Adipose tissue (tissue), 3 donors: ENCODE data around the gene NFATC2. TPM values are rescaled to one million over a fixed set of nuclear protein-coding genes. Genes with fewer than 3 reads are reported as not detected.
"Not testable (repeated sequence)": the region's sequence is repeated elsewhere in the genome, so short reads cannot be mapped to it uniquely, and the experiment has no call there.

Source experiments
- H3K27ac ChIP-seq: one replicate; pipeline ENCODE4 v1.5.1; 2013; ENCODE audit warnings: low read depth, low read length
- WGBS, 3 donors: extraction: QIAGEN DNeasy Blood & Tissue Kit; methylation state at CpG; one replicate each; pipeline ENCODE4 v1.1.7; 2013; 5-methylcytosine and 5-hydroxymethylcytosine counted together
- polyA plus RNA-seq, 3 donors: library from polyadenylated mRNA; stranded (reverse); fragments of 200-250 nt; gene quantifications; one replicate each; pipeline ENCODE4 v1.2.3, GENCODE V29; 2013
- donor health status: healthy with polysubstance abuse.
- donor health status: Bipolar disorder and iron deficiency.
- donor health status: healthy.

Gene NFATC2
- polyA plus RNA-seq, 3 donors = 1.0 to 6.8 (median 2.2) TPM

DNA sequence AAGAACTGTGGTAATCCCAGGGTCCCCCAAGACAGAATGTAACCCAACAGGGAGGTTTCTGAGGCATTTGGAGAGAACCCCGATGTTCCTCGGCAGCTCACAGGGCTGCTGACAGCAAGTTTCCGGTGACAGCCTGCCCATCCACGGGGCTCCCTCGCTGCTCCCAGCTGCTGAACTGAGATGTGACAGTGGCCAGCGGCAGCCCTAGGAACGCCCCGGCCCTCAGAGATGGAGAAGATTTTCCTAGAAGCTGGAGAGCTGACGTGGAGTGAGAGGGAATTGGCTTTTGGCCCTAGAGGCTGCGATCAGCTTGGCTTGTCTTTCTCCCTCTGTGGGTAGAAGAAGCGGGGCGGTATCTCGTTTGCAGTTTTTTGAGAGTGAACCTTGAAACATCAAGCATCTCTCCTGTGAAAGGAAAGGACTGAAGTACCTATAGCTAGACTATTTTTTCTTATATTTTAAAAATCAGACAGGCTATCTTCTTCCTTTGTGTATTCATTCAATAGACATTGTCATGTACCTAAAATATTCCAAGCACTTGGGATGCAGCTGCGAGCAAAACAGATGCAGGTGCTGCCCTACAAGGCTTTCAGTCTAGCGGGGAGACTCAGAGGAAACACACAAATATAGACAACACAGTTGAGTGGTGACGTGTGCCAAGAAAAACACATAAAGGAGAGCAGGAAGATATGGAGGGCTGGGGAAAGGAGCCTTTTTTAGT lies 28.4 kb upstream of the NFATC2 start:
- 39 to 56% (median 47%) methylated on average over 16 of the region's 16 CpGs for WGBS, 3 donors
- no peak overlapping the region for H3K27ac ChIP-seq

DNA sequence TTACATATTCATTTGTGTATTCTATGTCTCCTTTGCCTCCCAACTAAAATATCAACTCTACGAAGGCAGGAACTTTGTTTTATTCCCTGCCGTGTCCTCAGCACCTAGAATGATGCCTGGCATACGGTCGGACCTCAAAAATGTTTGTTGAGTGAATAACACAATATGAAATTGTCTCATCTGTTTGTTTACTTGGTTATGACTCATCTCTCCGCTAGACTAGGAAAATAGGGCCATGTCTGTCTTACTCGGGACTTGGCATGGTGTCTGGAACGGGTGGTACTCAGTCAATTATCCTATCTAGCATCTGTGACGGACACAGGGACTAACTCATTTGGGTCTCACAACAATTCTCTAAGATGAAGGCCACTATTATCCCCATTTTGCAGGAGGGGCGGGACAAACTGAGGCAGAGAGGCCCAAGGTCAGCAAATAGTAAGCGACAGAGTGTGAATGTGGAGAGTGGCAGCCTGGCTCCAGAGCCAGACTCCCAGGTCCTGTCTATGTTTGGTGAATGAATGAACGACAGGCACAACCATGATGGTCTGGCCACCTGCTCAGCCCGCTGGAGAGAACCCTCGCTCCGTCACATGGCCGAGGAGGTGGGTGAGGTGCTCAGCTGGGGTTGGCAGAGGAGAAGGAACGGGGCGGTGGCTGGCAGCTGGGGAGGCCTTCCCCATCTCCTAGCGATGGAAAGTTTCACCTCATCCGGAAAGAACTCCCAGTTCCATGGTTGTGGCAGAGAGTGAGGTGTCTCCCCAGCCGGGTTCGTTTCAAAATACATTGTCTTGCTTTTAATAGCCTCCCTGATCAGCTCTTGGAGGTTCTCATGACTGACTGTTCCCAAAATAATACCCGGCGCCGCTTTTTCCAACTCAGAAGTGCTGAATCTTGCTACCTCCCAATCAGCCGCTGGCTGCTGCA lies 27.6 kb upstream of the NFATC2 start:
- 75 to 82% (median 80%) methylated on average over 25 of the region's 25 CpGs for WGBS, 3 donors
- H3K27ac ChIP-seq = no peak overlapping the region

DNA sequence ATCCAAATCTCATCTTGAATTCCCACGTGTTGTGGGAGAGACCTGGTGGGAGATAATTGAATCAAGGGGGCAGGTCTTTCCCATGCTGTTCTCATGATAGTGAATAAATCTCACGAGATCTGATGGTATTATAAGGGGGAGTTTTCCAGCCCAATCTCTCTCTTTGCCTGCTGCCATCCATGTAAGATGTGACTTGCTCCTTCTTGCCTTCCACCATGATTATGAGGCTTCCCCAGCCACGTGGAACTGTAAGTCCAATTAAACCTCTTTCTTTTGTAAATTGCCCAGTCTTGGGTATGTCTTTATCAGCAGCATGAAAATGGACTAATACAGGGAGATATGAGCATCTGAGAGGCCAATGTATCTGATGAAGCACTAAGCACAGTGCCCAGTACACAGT lies 26.0 kb upstream of the NFATC2 start:
- not testable (repeated sequence) for H3K27ac ChIP-seq
- WGBS, 3 donors = 76 to 86% (median 82%) methylated on average over 3 of the region's 3 CpGs

- 87 to 90% (median 88%) methylated on average over 5 of the region's 5 CpGs for WGBS, 3 donors
- no peak overlapping the region for H3K27ac ChIP-seq
Observed at GRCh38 chr20:51567622-51568021, 25.1 kb upstream of the NFATC2 start.

DNA sequence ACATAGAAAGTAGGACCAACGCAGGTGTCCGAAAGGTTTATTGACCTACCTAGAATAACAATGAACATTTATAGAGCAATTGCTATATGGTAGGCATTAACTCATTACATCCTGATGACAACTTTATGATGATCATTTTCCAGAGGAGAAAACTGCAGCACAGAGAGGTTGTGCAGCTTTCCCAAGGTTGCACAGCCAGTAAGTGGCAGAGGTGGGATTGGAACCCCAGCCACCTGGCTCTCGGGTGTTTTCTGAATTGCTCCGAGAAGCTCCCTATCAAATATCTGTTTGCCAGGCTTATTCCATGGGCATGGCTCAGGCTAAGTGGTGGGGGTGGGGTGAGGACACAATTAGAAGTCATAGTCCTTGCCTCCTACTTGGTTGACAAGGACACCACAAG lies 24.1 kb upstream of the NFATC2 start:
- 78 to 93% (median 91%) methylated on average over 4 of the region's 4 CpGs for WGBS, 3 donors
- no peak overlapping the region for H3K27ac ChIP-seq

DNA sequence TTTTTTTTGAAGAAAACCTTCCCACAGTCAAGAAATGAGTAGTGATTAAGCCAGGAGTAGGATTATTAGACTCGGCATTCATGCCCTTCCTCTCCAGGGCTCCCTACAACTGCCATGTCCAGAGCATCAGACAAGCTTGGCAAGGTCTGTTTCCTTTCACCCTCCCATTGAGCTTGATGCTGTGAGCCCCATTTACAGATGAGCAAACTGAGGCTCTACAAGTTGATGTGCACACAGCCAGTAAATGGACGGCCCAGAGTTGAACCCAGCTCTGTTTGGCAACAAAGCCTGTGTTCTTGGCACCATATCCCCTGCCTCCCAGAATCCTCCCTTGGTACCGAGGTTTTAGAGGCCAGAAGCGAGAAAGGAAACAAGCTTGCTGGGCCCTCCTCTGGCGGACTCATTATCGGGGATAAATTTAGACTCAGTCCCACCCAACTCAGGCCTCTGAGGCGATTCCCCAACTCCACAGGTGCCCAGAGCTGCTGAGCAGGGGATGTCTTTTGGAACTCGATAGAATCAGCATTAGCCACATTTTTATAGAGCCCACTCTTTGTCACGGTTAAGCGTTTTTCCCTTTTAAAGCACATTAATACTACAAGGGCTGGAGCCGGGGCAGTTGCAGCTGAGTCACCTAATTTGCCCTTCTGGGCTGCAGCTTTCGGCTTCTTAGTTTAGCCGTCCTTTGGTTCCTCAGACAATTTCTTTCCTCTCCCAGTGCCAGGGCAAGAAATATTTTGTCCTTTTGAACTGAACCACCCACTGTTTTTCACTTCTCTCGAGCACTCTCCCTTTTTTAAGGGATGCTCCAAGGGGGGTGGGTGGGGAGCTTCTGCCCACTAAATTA lies 23.0 kb upstream of the NFATC2 start:
- WGBS, 3 donors = 44 to 68% (median 47%) methylated on average over 14 of the region's 14 CpGs
- H3K27ac ChIP-seq = no peak overlapping the region

- 34 to 39% (median 35%) methylated on average over 15 of the region's 15 CpGs for WGBS, 3 donors
Observed at GRCh38 chr20:51563486-51564332, 21.2 kb upstream of the NFATC2 start.

GRCh38 chr20:51563174-51563485 lies 20.6 kb upstream of the NFATC2 start:
- 2 to 4% (median 3%) methylated on average over 9 of the region's 9 CpGs for WGBS, 3 donors
- no peak overlapping the region for H3K27ac ChIP-seq

More at GRCh38 chr20:51563486-51564332, 21.2 kb upstream of the NFATC2 start:
- H3K27ac ChIP-seq = peak overlapping the region; percentile 32

DNA sequence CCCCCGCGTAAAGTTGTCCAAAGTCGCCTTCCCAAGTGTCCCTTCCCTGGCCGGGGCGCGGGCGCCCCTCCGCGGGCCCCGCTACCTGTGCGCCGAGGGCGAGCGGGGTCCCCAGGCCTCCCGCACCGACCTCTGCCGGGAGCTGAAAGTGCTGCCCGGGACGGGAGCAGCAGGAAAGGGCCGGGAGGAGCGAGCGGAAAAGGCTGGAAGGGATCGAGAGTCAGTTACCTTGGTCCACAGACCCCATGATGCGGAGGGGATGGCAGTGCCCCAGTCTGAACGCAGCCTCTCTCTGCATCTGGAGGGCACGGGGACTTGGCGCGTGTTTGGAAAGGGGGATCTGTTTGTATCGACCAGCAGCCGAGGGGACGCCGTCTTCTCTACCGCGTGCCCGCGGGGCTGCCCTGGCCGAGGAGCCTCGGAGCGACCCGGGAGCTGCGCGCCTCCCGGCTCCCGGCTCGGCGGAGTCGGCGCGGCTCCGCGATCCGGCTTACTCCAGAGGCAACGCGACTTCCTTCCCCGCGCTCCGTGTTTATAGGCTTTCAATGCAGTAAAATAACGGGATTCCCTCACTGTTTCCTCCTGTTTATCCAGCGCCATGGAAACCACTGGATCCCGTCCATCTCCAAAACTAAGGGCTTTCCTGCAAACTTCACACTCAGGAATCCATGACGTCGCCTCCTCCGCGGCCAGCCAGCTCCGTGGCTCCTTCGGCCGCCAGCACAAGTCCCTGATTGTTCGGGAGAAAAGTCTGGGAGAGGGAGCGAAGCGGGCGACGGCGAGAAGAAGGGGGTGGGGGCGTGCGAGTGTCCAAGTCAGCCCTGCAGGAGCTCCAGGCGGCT lies 20.0 kb upstream of the NFATC2 start:
- 0 to 1% (median 1%) methylated on average over 70 to 76 of the region's 76 CpGs for WGBS, 3 donors
- H3K27ac ChIP-seq = peak overlapping the region; percentile 86

DNA sequence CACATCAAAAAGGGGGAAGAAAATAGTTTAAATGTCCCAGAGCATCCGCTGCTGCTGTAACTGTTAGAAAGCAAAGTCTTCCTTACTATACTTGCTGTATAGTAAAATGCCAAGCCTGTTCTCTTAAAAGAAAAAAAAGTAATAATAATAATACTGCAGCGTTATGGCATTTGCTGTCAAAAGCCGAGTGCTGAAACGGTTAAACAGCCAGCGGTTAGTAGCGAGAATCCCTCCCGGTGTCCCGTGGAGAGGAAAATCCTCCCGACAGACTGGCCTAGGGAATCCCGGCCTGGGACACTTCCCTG lies 19.5 kb upstream of the NFATC2 start:
- H3K27ac ChIP-seq = no peak overlapping the region
- 0 to 2% (median 1%) methylated on average over 10 of the region's 10 CpGs for WGBS, 3 donors

DNA sequence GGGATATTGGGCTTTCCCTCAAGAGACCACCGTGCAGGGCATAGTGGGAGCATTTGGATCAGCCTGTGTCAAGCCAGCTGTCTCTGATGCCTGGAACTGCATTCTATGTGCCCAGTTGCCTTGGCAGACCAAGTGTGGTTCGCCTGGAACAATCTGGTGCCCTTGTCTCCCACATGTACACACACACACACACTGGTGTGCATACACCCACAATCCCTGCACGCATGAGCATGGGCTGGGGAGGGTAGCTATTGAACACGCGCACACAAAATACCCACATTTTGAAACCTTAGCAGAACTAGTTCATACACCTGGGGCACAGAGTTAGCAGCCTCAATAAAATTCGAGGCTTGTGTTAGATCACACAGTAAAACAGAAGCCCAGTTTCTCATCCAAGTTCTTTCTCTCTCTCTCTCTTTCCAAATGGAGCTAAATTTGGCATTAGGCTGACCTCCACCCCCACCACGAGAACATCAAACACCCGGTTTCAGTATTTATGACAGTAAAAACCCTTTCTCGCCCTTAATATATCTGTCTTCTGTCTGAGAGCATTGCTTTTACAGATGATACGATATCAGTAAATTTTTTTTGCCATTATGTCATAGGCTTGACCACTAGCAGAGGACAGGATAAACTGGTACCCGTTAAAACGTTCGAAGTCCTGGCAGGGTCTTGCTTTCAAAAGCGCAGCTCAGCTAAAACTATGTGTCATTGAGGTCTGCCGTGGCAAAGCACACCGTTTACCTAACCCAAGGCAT lies 18.2 kb upstream of the NFATC2 start:
- 22 to 27% (median 24%) methylated on average over 16 of the region's 16 CpGs for WGBS, 3 donors
- H3K27ac ChIP-seq = no peak overlapping the region

DNA sequence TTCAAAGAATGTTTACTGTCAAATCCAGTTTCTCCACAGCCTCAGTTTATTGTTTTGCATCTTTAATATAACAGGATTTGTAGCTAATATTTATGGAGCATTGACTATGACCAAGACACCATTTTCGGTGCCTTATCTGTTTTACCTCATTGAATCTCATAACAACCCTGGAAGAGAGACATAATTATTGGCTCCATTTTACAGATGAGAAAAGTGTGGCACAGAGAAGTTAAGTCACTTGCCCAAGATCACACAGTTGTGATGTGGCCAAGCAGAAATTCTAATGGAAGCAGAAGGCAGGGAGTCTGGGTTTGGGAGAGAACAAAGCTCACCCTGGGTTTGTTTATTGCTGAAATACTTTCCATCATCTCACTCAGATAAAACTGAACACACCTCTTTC lies 17.5 kb upstream of the NFATC2 start:
- WGBS, 3 donors = 85 to 91% (median 88%) methylated on average over 1 of the region's 1 CpG
- no peak overlapping the region for H3K27ac ChIP-seq

DNA sequence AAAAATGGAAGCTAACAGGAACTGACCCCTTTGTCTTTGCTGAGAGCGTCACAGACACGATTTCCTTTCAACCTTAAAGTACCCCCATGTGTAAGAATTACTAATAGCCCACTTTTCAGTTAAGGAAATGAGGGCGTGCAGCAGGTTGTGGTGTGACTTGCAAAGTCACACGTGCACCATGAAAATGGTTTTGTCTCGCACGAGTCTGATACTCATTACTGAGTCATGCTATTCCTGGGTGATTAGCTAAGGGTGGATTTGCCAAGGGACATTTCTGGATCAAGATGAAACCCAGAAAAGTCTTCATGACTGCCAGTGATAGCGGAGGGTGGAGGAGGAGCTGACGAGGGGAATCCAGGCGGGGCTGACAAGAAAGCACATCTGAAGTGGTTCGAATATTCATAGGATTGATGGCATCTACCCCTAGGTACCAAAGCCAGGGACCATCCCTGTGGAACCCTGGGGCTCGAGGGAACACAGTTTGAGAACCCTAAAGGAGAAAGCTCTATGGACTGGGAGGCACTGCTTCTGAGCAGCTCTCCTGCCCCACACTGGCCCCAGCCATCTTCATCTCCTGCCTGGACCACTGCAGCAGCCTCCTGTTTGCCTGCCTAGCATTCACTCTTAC lies 12.1 kb upstream of the NFATC2 start:
- 53 to 66% (median 58%) methylated on average over 11 of the region's 11 CpGs for WGBS, 3 donors

DNA sequence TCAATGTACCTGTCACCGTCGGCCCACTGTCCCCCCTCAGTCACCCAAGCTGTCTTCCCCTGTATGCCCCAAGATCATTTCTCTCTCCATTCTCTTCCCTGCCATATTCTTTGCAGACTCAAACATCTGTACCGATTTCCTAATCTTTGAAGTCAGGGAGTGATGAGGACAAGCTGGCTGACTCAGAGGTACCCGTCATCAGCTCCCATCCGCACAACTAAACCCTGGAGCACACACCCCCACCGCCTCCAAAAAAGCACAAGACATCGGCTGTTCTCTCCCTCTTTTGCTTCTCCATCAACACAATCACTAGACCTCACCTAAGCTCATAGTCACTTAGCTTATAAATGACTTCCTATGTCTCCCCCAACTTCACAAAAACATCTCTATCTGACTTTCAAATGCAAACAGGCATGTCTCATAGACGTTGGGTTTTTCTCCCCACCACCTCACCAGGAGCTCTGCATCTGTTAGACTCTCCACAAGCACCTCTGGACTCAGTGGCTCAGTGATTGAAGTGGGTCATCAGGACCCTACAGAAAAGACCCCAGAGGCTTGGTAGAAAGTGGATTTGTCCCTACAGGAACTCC lies 11.5 kb upstream of the NFATC2 start:
- 59 to 73% (median 69%) methylated on average over 8 of the region's 8 CpGs for WGBS, 3 donors
- no peak overlapping the region for H3K27ac ChIP-seq

More for the DNA sequence above, 12.1 kb upstream of the NFATC2 start:
- no peak overlapping the region for H3K27ac ChIP-seq

DNA sequence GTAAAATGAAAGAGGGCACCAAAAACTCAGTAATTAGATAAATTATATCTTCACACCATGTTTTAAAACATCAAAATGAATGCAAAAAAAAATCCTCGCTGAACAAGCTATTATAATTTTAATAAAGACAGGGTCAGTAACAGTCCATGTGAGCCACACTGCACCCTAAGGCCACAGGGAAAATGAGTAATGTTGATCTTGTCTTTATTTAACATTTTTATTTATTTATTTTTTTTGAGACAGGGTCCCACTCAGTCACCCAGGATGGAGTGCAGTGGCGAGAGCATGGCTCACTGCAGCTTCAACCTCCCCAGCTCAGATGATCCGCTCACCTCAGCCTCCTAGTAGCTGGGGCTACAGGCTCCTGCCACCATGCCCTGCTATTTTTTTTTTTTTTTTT lies 8.7 kb upstream of the NFATC2 start:
- H3K27ac ChIP-seq = no peak overlapping the region
- 91 to 98% (median 97%) methylated on average over 3 of the region's 3 CpGs for WGBS, 3 donors

DNA sequence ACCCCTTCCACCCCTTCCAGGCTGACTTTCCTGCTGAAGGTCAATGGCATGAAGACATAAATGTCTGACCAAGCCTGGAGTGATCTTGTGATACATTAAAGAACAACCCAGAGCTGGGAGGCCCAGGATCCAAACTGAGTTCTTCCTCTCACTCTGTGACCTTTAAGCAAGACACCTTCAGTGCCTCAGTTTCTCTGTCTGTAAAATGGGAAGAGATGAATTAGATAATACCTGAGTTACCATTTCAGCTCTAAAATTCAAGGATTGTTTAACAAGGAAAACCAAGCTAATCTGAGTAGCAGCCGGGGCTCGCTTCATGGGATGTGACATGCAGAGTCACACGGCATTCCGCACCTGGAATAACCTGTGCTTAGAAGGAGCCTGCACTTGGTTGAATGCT lies 7.0 kb upstream of the NFATC2 start:
- WGBS, 3 donors = 96 to 98% (median 97%) methylated on average over 4 of the region's 4 CpGs
- no peak overlapping the region for H3K27ac ChIP-seq
